Measurements from ENCODE around the gene NCEH1. TPM values are rescaled to one million over a fixed set of nuclear protein-coding genes. Genes with fewer than 3 reads are reported as not detected.
A peak's percentile ranks its signal among the peaks of the same experiment; 100 is the strongest.

NCEH1 gene
- total and polyA plus RNA-seq, 2 of the 13 experiments (the other 11 are each of a cell fraction or from before 2014, with no cell fraction given): 12.9 to 21.4 TPM

DNA sequence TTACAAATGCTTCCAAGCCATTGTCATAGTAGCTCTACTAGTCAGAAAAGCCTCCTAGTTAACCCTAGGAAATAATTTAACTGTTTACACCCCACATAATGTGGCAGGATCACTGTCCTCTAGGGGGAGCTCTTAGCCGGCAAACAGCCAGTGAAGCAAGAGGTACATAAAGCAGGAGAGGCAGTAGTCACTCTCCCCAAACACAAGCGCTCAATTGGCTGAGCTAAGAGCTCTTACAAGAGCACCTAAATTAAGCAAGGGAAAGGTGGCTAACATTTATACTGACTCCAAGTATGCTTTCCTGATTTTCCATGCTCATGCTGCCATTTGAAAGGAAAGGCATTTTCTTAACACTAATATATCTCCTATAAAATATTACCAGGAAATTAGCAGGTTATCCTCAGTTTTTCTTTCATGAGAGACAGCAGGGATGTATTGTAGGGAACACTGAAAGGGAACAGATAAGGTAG, 37.6 kb downstream of the NCEH1 start (continued):
- TF ChIP-seq ZFP91 (CRISPR knock-in tag; IDR thresholded peaks at IDR 0.05; ENCODE audit: borderline replicate concordance): no peak
- TF ChIP-seq THAP8 (CRISPR knock-in tag; IDR thresholded peaks at IDR 0.05; ENCODE audit: borderline replicate concordance): no peak
- no peak for TF ChIP-seq ZNF251 (CRISPR knock-in tag; IDR thresholded peaks at IDR 0.05)
- no peak for TF ChIP-seq SALL2 (CRISPR knock-in tag; IDR thresholded peaks at IDR 0.05)
- TF ChIP-seq ZNF792 (CRISPR knock-in tag; IDR thresholded peaks at IDR 0.05): 0 out of 2 replicates have a peak, but pooled peaks have one; percentile 26
- TF ChIP-seq ZNF354B (CRISPR knock-in tag; IDR thresholded peaks at IDR 0.05): no peak
- TF ChIP-seq RCOR2 (CRISPR knock-in tag; IDR thresholded peaks at IDR 0.05): peak; percentile 51; the same call in 1 of the 2 replicates
- TF ChIP-seq, protein P1, sequence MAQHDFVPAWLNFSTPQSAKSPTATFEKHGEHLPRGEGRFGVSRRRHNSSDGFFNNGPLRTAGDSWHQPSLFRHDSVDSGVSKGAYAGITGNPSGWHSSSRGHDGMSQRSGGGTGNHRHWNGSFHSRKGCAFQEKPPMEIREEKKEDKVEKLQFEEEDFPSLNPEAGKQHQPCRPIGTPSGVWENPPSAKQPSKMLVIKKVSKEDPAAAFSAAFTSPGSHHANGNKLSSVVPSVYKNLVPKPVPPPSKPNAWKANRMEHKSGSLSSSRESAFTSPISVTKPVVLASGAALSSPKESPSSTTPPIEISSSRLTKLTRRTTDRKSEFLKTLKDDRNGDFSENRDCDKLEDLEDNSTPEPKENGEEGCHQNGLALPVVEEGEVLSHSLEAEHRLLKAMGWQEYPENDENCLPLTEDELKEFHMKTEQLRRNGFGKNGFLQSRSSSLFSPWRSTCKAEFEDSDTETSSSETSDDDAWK (CRISPR knock-in tag; IDR thresholded peaks at IDR 0.05): no peak
- peak; percentile 61; the same call in 1 of the 2 replicates for TF ChIP-seq GATAD2A (CRISPR knock-in tag; IDR thresholded peaks at IDR 0.05)
- peak; percentile 50 for TF ChIP-seq CEBPG (CRISPR knock-in tag; IDR thresholded peaks at IDR 0.05)
- no peak for TF ChIP-seq REL (CRISPR knock-in tag; conservative IDR thresholded peaks at IDR 0.05)
- TF ChIP-seq KDM1A (CRISPR knock-in tag; IDR thresholded peaks at IDR 0.05): 0 out of 2 replicates have a peak, but pooled peaks have one; percentile 39
- peak; percentile 74 for TF ChIP-seq ZMYM3 (CRISPR knock-in tag; IDR thresholded peaks at IDR 0.05)
- TF ChIP-seq RAD21 (CRISPR knock-in tag; IDR thresholded peaks at IDR 0.05): peak; percentile 80
- TF ChIP-seq SOX6 (IDR thresholded peaks at IDR 0.05): no peak
- 0 out of 2 replicates have a peak, but pooled peaks have one; percentile 16 for TF ChIP-seq SOX6 (CRISPR knock-in tag; IDR thresholded peaks at IDR 0.05)
- peak; percentile 72 for TF ChIP-seq ARID3A (IDR thresholded peaks at IDR 0.05; ENCODE audit: low read depth, low read length)
- TF ChIP-seq GATAD1 (CRISPR knock-in tag; IDR thresholded peaks at IDR 0.05): peak; percentile 21; the same call in 1 of the 2 replicates
- TF ChIP-seq NFATC3 (CRISPR knock-in tag; IDR thresholded peaks at IDR 0.05): no peak
- no peak for TF ChIP-seq SMAD1 (CRISPR knock-in tag; IDR thresholded peaks at IDR 0.05; ENCODE audit: borderline replicate concordance, low read depth)
- 0 out of 2 replicates have a peak, but pooled peaks have one; percentile 18 for TF ChIP-seq MAX (IDR thresholded peaks at IDR 0.05)
- TF ChIP-seq FOXA3 (CRISPR knock-in tag; IDR thresholded peaks at IDR 0.05): peak; percentile 56; the same call in 1 of the 2 replicates
- TF ChIP-seq RXRB (CRISPR knock-in tag; IDR thresholded peaks at IDR 0.05; ENCODE audit: borderline replicate concordance): 0 out of 2 replicates have a peak, but pooled peaks have one; percentile 19
- 0 out of 2 replicates have a peak, but pooled peaks have one; percentile 31 for TF ChIP-seq CEBPB (IDR thresholded peaks at IDR 0.05; ENCODE audit: borderline replicate concordance, low read depth, low read length)
- peak; percentile 23; the same call in 1 of the 2 replicates for TF ChIP-seq ZMYM4 (CRISPR knock-in tag; IDR thresholded peaks at IDR 0.05)
- 0 out of 2 replicates have a peak, but pooled peaks have one; percentile 34 for TF ChIP-seq KDM3A (CRISPR knock-in tag; IDR thresholded peaks at IDR 0.05; ENCODE audit: low read depth)
- TF ChIP-seq ZNF580 (CRISPR knock-in tag; IDR thresholded peaks at IDR 0.05; ENCODE audit: borderline replicate concordance, low read depth): peak; percentile 39; the same call in 1 of the 2 replicates
- 0 out of 2 replicates have a peak, but pooled peaks have one; percentile 23 for TF ChIP-seq FOSL2 (CRISPR knock-in tag; IDR thresholded peaks at IDR 0.05)
